Hematopoietic multipotent progenitor cell treated with erythropoietin and hydrocortisone succinate and interleukin-3 and kit ligand, for 17 days (in vitro differentiated cells): ENCODE measurements around the gene RNF212.

Source experiments
- DNase-seq: peaks from one replicate; pipeline ENCODE4 v3.0.0-alpha.2; 2015; ENCODE audit warnings: low spot score

The RNF212 gene

DNA sequence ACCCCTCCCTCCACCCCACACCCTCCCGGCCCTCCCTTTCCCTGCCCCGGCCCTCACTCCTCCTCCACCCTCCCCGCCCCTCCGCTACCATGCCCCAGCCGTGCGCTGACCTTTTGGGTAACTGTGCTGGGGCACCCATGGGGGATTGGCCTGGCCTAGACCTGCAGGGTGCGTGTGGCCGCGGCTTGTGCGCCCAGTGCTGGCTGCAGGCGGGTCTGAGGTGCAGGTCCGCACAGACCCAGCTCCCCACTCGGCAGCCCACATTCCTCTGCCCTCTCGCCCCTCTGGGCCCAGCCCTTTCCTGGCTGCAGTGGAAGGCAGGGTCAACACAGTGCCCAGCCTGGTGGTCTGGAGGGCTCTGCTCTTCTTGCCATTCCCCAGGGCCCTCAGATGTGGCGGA lies 77.3 kb downstream of the RNF212 start:
- DNase-seq, result no peak

DNA sequence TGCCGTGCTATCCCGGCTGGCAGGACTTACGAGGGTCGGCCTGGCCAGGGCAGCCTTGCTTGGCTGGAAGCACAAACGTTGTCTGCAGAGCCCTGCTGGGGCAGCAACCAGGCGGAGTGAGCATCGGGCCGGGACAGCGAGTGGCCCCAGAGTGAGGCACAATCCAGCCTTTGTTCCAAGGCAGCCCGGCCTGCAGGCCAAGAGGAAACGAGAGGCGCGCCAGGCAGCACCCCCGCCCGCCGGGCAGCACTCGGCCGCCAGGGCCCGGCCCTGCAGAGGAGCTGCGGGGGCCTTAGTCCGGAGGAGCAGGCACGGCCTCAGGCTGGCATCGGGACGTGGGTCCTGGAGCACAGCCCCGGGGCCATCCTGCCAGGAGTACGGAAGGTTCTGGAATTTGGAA lies 77.9 kb downstream of the RNF212 start:
- DNase-seq, result no peak

DNA sequence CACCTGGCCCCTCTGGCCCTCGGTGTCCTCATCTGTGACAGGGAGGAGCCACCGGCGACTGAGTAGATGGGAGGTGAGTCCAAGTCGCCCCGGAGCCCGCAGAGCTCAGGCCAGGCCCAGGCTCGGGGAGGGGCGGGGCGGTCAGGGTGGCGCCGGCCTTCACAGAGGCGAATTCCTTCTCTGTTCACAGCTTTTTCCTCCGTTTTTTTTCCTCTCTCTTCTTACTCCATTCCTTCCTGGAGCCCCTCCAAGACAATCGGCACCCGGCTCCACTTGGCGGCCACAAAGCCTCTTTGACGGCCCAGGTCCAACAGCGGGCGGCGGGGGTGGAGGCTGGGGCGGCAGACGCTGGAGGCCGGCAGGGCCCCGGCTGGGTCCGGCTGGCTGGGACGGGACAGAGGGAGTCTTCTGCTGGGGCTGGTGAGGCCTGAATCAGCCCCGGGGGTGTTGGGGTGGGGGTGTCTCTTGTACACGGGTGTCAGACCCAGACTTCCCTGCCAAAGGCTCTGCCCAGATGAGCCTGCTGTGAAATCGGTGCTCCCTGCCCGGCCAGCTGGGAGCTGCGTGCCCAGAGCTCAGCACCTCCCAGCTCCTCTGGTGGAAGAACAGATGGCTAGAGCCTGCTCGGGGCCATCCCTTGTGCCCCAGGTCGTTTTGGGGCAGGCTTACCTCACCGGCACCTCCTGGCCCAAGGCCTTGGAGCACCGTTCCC lies 79.4 kb downstream of the RNF212 start:
- DNase-seq, result no peak

DNA sequence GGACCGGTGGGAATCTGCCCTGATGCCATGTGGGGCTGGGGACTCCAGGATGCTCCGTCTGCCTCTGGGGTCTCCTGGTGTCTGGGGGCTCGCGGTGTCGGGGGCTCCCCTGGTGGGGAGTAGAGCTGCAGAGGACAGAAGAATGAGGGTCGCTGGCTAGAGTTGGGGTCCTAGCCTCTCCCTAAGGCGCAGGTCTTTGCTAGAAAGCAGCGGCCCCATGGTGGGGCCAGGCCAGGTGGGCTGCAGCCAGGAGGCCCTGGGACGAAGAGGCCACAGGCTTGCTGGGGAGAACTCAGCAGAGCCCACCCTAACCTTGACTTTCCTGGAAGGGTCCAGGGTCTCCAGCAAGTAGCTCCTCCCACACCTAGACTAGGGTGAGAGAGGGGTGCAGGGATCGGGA lies 80.5 kb downstream of the RNF212 start:
- DNase-seq, result no peak

DNA sequence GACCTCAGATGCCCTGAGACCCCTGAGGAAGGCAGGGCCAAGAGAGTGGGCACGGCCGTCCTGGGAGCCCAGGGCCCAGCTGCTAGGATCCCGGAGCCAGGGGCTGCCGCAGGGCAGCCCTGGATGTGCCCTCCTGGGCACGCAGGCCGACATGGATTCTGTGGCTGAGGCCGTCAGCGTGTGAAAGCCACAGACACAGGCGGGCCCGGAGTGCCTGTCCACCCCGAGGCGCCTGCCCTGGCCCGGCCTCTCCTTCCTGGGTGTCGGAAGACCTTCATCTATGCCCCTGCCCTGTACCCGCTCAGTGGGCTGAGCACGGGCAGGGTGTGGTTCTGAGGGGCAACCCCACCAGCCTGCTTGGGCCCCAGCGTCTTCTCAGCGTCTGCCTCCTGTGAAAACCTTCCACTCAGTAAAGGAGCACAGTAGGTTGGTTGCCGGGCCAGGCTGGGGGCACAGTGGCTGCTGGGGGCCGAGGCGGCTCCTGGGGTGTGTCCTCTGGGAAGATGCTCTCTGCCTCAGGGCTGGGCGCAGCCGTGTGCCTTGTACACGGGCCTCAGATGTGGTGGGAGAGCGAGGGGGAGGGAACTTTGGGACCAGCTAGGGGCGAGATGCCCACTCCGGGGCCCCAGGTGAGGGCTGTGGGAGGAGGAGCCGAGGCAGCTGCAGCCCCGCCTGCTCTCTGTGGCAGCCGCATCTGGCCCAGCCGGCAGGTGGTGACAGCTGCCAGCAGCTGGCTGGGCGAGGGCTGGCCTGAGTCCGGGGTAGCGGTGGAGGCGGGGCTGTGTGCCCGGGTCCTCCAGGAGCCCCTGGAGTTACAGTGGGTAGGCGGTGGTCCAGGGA lies 81.2 kb downstream of the RNF212 start:
- DNase-seq, result no peak

DNA sequence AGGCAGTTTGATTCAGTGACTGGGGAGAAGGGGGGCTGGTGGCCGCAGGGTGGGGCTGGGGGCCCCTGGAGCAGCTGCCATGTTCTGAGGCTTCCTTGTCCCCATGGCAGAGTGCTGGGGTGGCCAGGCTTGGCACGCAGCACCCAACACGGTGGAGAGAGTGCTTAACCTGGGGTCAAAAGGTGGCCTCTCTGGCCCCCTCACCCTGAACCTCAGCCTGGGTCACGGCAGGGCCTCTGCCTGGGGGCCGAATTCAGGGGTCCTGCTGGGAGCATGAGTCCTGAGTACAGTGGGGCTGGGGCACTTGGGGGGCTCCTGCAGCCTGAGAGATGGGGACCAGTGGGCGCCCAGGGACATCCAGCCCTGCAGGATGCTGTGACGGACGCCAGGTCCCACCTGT lies 82.0 kb downstream of the RNF212 start:
- DNase-seq, result no peak

DNA sequence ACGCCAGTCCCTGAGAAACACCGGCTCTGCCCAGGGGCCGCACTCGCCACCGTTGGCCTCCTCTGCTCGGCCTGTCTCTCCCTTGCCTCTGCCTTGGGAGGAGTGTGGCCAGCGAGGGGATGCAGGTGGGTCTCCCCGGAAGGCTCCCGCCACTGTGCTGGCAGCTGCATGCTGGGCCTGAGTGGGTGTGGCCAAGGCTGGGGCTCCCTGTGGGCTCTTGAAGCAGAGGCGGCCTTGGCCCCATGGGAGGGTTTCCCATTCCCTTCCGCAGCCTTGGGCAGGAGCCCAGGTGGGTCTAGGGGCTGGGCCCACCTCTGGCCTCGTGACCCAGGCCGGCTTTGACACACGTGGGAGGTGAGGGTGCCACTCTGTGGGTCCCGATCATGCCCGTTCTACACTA lies 82.8 kb downstream of the RNF212 start:
- no peak for DNase-seq

DNA sequence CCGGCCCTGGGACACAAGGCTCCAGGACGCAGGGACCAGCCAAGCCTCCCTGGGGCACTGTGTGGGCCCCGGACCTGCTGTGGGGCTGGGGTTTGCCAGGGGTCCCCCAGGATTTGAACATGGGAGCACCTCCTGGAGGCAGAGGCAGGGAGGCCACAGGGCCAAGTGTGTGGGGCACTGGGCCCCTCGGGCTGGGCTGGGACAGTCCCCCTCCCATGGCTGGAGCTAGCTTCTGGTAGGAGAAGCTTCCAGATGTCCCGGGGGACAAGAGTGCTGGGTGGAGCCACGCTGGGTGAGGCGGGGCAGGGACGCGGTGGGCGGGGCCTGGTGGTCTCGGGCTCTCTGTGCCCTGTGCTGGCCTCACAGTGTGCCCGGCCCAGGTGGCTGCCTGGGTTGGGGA lies 83.3 kb downstream of the RNF212 start:
- peak; percentile 43 for DNase-seq

GRCh38 chr4:1029529-1029928 lies 83.8 kb downstream of the RNF212 start:
- peak; percentile 67 for DNase-seq

DNA sequence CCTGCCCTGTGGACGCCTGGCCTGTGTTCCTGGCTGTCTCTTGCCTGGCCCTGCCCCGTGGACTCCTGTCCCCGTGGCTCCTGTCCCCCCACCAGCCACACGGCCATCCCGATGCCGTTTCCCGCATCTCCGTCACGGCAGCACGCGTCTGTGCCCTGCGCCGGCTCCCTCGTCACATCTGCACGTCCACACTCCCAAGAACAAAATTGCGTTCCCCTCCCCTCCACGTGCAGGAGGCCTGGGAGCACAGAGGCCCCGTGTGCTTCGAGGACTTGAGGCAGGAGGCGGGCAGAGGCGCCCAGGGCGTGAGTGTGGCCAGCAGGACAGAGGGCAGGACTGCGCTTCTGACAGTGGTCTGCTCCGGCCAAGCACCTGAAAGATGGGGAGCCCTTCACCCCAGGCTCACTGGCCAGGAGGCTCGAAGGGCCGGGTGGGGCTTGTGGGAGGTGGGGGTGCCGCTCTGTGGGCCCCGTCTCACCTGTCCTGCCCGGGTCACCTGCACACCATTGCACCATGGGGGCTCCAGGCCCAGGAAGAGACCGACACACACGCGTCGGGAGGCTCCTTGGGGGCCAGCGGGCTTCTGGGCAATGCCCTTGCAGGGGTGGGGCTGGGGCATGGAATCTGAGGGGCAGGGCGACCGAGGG lies 84.7 kb downstream of the RNF212 start:
- no peak for DNase-seq

DNA sequence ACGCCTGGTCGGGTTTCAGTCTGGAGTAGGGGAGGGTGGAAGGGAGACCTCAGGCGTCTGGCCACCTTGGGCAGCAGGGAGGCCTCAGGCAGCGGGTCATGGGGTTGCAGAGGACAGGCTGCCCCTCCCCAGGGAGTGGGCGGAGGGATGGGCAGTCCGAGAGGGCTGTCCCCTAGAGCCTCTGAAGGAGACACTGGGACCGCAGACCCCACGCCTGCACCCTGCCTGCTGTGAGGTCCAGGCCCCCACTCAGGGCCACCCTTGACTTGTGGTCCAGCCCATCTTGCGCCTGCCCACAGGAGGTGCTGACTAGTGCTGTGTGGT lies 85.5 kb downstream of the RNF212 start:
- DNase-seq, result no peak

DNA sequence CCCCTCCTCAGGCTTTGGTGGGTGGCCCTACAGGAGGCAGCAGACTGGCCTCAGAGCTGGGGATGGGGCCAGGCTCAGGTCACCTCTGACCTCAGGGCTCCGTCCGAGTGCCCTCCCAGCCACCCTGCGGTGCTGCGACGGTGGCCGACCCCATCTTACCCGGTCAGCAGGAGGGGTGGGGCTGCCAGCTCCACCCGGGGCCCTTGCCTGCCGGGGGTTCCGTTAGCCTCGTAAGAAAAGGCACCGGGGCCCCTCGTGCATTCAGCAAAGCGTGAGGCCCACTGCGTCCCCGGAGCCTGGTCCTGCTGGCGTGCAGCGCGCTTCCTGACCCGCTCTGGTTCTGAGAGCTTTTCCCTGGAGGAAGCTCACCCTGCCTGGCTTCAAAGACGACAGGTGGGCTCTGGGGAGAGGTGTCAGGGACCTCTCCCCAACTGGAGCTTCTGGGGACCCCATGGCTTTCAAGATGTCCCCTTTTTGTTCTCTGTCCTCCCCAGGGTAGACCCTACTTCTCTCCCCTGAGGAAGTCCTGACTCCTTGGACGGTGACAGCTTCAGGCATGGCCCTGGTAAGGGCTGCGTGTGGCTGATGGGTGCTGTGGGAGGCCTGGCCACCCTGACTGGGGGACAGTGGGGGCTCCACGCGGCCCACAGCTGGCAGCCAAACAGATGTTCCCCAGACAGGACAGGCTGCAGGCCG lies 86.0 kb downstream of the RNF212 start:
- no peak for DNase-seq

GRCh38 chr4:1026115-1026514 lies 87.2 kb downstream of the RNF212 start:
- DNase-seq, result peak; percentile 21

DNA sequence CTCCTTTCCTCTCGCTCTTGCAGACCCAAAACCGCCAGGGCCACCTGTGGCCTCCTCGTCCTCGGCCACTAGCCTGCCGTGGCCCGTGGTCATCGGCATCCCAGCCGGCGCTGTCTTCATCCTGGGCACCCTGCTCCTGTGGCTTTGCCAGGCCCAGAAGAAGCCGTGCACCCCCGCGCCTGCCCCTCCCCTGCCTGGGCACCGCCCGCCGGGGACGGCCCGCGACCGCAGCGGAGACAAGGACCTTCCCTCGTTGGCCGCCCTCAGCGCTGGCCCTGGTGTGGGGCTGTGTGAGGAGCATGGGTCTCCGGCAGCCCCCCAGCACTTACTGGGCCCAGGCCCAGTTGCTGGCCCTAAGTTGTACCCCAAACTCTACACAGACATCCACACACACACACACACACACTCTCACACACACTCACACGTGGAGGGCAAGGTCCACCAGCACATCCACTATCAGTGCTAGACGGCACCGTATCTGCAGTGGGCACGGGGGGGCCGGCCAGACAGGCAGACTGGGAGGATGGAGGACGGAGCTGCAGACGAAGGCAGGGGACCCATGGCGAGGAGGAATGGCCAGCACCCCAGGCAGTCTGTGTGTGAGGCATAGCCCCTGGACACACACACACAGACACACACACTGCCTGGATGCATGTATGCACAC lies 88.3 kb downstream of the RNF212 start:
- no peak for DNase-seq

GRCh38 chr4:1023895-1024740 lies 89.2 kb downstream of the RNF212 start:
- DNase-seq, result no peak

DNA sequence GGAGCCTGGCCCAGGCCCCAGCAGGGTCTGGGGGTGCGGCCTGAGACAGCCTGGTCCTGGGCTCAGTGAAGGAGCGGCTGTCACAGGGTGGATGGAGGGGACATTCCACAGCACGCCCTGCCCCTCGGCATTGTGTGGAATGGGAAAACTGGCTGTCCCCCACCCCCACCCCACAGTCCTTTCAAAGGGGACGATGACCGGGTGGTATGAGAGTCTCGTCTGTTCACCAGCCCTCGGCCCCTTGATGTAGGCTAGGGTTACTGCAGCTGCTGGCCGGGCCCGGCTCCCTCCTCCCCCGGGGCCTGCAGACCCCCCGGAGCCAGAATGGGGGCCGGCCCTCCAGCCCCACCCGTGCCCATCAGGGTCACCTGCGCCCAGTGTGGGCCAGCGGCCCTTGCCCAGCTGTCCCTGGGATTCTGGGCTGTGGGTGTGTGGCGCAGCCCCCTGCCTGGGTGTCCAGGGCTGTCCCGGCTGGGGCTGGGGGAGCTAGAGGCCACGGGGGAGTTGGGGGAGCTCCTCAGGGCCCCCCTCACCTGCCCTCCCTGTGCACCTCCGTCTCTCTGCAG lies 90.2 kb downstream of the RNF212 start:
- no peak for DNase-seq

DNA sequence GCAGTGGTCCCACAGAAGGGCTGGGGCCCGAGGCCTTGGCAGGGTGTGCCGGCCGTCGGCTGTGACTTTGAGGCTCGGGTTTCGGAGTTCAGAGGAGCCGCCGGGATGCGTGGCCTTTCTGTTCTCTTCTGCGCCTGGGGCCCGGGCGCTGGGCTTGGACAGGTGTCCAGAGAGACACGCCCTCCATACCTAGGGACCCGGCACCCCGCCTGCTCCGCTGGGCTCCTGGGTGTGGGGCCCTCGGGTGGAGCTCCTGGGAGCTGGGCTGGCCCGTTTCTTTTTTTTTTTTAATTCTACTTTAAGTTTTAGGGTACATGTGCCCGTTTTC lies 90.7 kb downstream of the RNF212 start:
- no peak for DNase-seq

GRCh38 chr4:1022051-1022738 lies 91.2 kb downstream of the RNF212 start:
- DNase-seq, result no peak
